HTR-8/SVneo (cell line): Measurements from ENCODE around the gene WBP11.

Experiments used
- DNase-seq: peaks from one replicate; pipeline ENCODE4 v3.0.0; 2011; ENCODE audit warnings: low spot score, mixed read lengths; ENCODE audit not compliant: insufficient read length
- FAIRE-seq: peaks from 2 replicates; lab custom pipeline; 2011; peaks lifted over from hg19 to GRCh38; lab: Jason Lieb, UNC

Gene WBP11

GRCh38 chr12:14826491-14826890 lies 23.2 kb upstream of the WBP11 start:
- no peak for DNase-seq
- FAIRE-seq = no peak

- FAIRE-seq = no peak
- no peak for DNase-seq
Measured at GRCh38 chr12:14825256-14825655, 22.0 kb upstream of the WBP11 start.

- no peak for FAIRE-seq
- DNase-seq = no peak
Measured at GRCh38 chr12:14824012-14824634, 20.8 kb upstream of the WBP11 start.

DNA sequence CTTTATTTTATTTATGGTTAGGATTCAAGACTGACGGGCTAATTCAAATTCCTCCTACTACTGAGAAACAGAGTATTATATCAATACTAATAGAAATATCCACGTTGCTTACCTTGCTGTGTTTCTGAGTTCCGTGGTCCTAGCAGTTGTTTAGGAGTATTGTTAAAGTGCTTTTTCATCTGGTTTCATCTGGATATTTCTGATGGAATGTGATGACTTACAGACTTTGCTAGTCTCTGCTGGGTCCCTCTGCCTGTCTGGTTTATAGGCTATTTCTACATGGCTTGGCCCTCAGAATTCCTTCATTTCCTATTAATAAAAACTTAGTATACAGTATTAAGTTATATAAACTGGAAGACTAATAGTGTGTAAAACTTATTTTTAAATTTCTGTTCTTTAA lies 10.7 kb upstream of the WBP11 start, which contains the start of gene SMCO3:
SMCO3 (minus strand) TSS at position 169 of the 400 bp plus-strand sequence. CDS start 7,502 bp downstream, outside the sequence.
- FAIRE-seq = no peak
- DNase-seq = no peak

- FAIRE-seq (no peak), DNase-seq (no peak)
Measured at GRCh38 chr12:14811486-14811885, 8.2 kb upstream of the WBP11 start.

GRCh38 chr12:14810953-14811483 lies 7.7 kb upstream of the WBP11 start:
- no peak for FAIRE-seq
- DNase-seq = no peak

GRCh38 chr12:14810167-14810952 lies 7.1 kb upstream of the WBP11 start:
- DNase-seq (no peak), FAIRE-seq (no peak)

DNA sequence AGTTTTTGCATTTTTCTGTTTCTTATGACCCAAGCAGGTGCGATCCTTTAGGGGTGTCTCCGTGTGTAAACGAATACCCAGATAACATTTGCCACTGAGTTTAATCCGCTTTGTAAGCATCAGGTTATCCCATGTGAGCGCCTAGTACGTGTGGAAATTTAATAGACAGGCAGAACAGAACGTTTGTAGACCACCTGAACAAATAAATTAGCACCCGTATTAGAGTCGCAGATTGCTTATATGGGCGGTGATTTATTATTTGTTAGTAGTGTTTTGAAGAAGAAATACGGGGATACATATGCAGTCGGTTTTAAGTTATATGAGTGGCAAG lies 517 bp upstream of the WBP11 start:
- no peak for FAIRE-seq
- no peak for DNase-seq

DNA sequence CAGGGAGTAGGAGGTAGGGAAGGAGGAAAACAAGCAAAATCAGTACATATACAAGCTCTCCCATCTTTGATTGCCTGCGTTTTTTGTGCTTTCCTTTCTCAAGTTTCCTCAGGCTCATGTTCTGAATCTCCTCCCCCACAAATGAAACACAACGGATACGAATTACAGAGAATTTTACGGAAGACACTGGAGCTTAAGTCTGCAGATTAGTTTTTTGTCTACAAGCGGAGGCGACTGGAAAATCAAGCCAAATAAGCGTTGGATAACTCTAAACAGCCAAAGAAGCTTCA lies 612 bp downstream of the WBP11 start:
- DNase-seq (no peak), FAIRE-seq (no peak)

GRCh38 chr12:14802247-14802646 lies 1.0 kb downstream of the WBP11 start:
- DNase-seq (no peak), FAIRE-seq (no peak)

DNA sequence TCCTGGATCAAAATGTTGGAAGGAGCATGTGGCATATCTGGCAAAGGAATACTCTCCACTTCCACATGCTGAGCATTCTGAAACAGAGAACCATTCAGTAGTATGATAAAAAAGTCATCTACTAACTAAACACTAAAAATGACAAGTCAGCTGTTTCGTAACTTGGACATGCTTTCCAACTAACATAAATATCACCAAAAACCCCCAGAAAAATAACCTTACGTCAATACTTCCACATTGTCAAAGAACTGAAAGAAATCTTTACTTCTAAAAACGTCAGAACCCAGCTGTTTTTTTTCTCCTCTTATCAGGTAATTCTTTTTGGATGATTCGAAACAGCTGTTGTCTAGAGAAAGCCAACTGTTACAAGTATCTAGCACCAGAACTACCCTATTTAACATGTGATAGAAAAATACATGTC lies 8.2 kb downstream of the WBP11 start:
- FAIRE-seq (no peak), DNase-seq (no peak)

- FAIRE-seq (no peak), DNase-seq (no peak)
Measured at GRCh38 chr12:14785568-14785967, 17.7 kb downstream of the WBP11 start.

DNA sequence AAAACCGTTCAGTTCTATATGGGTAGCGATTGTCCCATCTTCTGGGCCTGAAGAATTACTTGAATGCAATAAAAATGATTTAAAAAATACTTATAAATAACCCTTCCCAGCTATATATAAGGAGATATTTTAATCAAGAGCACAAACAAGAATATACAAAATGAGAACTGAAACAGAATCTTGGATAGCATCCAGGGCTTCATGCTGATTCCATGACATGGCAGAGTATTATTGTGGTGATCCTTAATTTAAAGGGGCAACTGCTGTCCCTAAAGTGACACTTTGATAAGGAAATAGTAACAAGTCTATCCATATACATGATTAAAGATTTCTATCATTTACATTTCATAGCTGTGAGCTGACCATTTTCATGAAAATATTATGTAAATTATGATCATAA lies 18.8 kb downstream of the WBP11 start:
- DNase-seq (no peak), FAIRE-seq (no peak)

GRCh38 chr12:14782756-14783155 lies 20.5 kb downstream of the WBP11 start:
- no peak for DNase-seq
- FAIRE-seq = no peak

GRCh38 chr12:14781563-14781962 lies 21.7 kb downstream of the WBP11 start:
- no peak for FAIRE-seq

GRCh38 chr12:14780859-14781258 lies 22.4 kb downstream of the WBP11 start:
- FAIRE-seq = no peak

More at GRCh38 chr12:14781563-14781962, 21.7 kb downstream of the WBP11 start:
- DNase-seq = no peak

DNA sequence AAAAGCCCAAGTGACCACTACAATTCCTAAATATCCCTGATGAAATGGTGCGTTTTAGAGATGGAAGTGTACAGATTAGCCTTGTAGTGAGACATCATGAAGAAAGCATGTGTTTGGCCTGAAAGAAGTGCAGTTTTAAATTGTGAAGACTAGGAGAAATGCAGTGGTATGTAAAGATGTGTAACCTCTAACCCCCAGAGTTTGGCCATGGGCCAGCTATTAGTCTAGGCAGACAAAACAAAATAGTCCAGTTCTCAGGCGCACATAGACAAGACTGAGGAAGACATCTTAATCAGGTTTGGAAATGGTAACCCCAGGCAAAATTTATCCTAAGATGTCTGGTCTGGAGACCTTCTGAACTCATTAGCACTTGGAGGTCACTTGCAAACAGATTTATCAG lies 23.4 kb downstream of the WBP11 start:
- FAIRE-seq (no peak), DNase-seq (no peak)

More at GRCh38 chr12:14780859-14781258, 22.4 kb downstream of the WBP11 start:
- DNase-seq = no peak

- no peak for FAIRE-seq
- no peak for DNase-seq
Measured at GRCh38 chr12:14777271-14777670, 26.0 kb downstream of the WBP11 start.

- DNase-seq (no peak), FAIRE-seq (no peak)
Measured at GRCh38 chr12:14776236-14776961, 26.9 kb downstream of the WBP11 start.

DNA sequence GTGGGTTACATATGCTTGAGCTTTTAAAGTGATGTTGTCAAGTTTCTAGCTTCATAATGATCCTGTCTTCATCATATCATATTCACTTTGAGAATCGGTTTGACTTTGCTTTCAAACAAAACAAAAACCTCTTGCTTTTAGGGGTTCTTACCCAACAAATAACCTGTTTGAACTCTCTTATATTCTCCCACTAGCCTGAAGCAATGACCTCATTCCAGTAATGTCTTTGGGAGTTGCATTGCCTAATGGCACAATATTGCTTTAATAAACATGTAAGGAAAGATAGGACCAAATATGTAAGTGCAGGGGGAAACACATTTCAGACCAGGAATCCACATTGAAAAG lies 27.7 kb downstream of the WBP11 start:
- FAIRE-seq = no peak

More for the DNA sequence above, 27.7 kb downstream of the WBP11 start:
- DNase-seq = no peak
